Suprapubic skin (tissue), 2 donors: ENCODE data around the gene NTHL1.

Source experiments
- EP300 ChIP-seq: sonication (generic); formaldehyde crosslinking; IDR thresholded peaks from one replicate; pipeline ENCODE4 v1.6.1; 2017; ENCODE audit warnings: antibody characterized with exemption
- POLR2A ChIP-seq, 2 donors: fragments of 450-650 bp; IDR thresholded peaks; one replicate each; pipeline ENCODE4 v1.6.1; 2017; ENCODE audit warnings: antibody characterized with exemption in 2 of 2, mild to moderate bottlenecking in 2 of 2, moderate library complexity in 2 of 2

DNA sequence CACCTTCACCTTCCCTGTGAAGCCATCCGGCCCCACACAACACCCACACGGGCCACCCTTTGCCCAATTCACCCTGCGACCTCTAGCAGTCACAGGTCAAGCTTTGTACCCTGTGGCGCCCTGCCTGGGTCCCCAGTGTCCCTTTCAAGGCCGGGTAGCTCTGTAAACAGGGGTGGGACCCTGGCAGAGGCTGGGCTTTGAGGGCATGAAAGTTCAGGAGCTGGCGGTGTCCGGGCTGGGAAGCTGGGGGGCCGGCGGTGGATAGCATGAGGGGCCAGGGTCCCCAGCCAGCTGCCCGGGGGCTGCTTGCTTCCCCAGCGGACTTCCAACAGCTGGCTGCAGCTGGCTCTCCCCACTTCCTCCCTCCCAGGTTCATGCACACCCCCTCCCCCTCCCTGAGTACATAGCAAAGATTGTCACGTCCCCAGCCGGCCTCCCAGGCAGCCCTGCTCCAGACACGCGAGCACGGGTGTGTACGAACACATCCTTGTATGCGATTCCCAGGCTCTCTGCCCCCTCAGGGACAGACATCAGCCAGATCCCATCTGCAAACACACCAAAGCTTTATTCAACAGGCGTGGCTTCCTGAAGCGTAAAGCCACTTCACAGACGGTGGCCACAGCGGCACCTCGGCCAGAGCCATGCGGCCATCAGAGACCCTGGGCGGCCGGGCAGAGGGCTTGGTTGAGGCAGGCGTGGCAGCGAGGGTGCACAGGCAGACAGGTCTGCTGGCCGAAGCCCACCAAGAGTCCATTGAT, 8.2 kb downstream of the NTHL1 start:
- TF ChIP-seq EP300 = no peak
- no peak for TF ChIP-seq POLR2A (IDR thresholded peaks at IDR 0.05)
